Measurements from ENCODE around the gene NEMP2. TPM values are rescaled to one million over a fixed set of nuclear protein-coding genes. Genes with fewer than 3 reads are reported as not detected.
A peak's percentile ranks its signal among the peaks of the same experiment; 100 is the strongest.

The NEMP2 gene
- total RNA-seq, 1 experiment from 2014 or later = 46.0 TPM

DNA sequence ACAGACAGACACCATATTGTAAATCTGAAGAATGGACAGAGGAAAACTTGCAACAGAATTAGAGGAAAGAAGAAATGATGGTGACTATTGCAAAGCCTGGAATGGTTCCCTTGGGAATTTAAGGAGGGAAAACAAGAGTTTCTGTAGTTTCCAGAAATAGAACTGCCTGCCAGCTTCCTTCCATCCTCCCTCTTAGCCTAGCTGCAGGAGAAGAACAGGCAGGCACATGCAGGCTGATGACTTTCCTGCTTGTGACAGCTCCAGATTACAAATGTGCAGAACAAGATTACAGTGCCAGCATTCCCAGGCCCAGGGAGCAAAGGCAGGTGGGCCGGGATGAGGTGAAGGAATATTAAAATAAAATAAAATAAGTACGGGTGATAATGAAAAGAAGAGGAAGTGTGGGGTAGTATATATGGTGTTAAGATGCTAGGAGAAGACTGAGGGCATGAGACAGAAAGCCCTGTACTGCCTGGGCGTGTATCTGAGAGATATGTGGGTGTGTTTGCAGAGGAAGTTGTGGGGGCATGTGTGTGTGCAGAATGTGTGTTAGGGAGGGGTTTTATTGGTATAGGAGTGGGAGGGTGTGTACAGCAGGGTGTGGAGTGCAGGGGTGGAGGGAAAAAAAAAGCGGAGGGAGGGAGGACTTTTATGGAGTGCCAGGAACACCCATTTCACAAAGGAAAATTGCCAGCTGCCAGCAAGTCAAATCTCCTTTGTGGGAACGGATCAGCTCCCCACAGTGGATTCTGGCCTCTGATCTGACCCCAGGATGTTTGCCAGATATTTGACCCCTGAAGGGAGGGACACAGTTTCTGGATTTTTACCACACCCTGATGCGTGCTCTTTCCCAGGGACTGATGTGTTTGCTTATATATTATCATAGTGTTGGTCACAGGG lies 43.9 kb upstream of the NEMP2 start:
- no peaks in the 10 kb centered on the region for H3K27me3 Mint-ChIP-seq (ENCODE audit: insufficient read depth, unreplicated experiment)
- intact Hi-C loops (cut with micrococcal nuclease) = loop anchor here (2.0 kb wide), 2 partner anchors 28 to 44 kb away; partner anchors contain the start of gene NEMP2
- POLR2A ChIA-PET = interaction anchor here (0.6 to 18.0 kb wide), 30 partner anchors 9 to 305 kb away, joined by 3 to 227 read pairs (median 5); partner anchors contain the start of genes NAB1 and NEMP2

DNA sequence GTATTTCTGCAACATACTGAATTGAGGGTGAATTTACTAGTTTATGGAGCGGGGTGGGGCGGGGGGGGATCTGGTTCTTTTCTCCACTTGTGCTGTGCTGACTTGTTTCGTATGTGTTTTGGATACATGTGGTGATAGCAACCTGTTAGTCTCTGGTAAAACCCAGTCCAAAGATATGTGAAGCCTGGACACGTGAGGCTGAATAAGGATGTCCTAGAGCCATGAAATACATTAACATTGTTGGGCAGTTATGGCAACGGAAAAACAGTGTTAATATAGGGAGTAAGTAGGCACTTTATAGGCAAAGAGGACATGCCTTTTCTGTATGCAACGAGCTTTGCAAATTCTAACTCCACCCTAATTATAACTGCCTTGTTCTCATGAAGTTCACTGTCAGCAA lies 42.1 kb upstream of the NEMP2 start:
- intact Hi-C loops (cut with micrococcal nuclease) = no loop called here
- no peak for DNase-seq (ENCODE audit: unreplicated experiment)
- H3K27me3 Mint-ChIP-seq (ENCODE audit: insufficient read depth, unreplicated experiment) = no peaks in the 10 kb centered on the region
- ChIA-PET CTCF (interaction anchor here (1.1 kb wide), 1 partner anchor 86 kb away, joined by 3 read pairs; no protein-coding TSS in a partner anchor), POLR2A (interaction anchor here (7.9 to 18.0 kb wide), 3 partner anchors 17 to 32 kb away, joined by 54 to 227 read pairs (median 96); no protein-coding TSS in a partner anchor)
- no peak overlapping the region for H3K4me3 Mint-ChIP-seq (ENCODE audit: unreplicated experiment)
- H3K9me3 Mint-ChIP-seq (ENCODE audit: unreplicated experiment) = no peaks in the 10 kb centered on the region
- BruUV-seq (replicated peaks) = no TSS peak
- H3K27ac Mint-ChIP-seq (ENCODE audit: low read depth, unreplicated experiment) = peak overlapping the region; percentile 3
- peaks cover 7% of the 10 kb centered on the region for H3K36me3 Mint-ChIP-seq (ENCODE audit: insufficient read depth, unreplicated experiment)
- H3K4me1 Mint-ChIP-seq (ENCODE audit: insufficient read depth, unreplicated experiment) = peaks cover 59% of the 10 kb centered on the region
- TF ChIP-seq, protein P1, sequence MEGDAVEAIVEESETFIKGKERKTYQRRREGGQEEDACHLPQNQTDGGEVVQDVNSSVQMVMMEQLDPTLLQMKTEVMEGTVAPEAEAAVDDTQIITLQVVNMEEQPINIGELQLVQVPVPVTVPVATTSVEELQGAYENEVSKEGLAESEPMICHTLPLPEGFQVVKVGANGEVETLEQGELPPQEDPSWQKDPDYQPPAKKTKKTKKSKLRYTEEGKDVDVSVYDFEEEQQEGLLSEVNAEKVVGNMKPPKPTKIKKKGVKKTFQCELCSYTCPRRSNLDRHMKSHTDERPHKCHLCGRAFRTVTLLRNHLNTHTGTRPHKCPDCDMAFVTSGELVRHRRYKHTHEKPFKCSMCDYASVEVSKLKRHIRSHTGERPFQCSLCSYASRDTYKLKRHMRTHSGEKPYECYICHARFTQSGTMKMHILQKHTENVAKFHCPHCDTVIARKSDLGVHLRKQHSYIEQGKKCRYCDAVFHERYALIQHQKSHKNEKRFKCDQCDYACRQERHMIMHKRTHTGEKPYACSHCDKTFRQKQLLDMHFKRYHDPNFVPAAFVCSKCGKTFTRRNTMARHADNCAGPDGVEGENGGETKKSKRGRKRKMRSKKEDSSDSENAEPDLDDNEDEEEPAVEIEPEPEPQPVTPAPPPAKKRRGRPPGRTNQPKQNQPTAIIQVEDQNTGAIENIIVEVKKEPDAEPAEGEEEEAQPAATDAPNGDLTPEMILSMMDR (IDR thresholded peaks at IDR 0.05; ENCODE audit: unreplicated experiment) = no peak

More for the DNA sequence above, 43.9 kb upstream of the NEMP2 start:
- H3K9me3 Mint-ChIP-seq (ENCODE audit: unreplicated experiment) = no peaks in the 10 kb centered on the region
- TF ChIP-seq, protein P1 (IDR thresholded peaks at IDR 0.05; ENCODE audit: unreplicated experiment) = no peak
- peak overlapping the region; percentile 81 for H3K27ac Mint-ChIP-seq (ENCODE audit: low read depth, unreplicated experiment)
- peaks cover 53% of the 10 kb centered on the region for H3K4me1 Mint-ChIP-seq (ENCODE audit: insufficient read depth, unreplicated experiment)
- H3K36me3 Mint-ChIP-seq (ENCODE audit: insufficient read depth, unreplicated experiment) = peaks cover 7% of the 10 kb centered on the region
- peak overlapping the region; percentile 60 for H3K4me3 Mint-ChIP-seq (ENCODE audit: unreplicated experiment)
- CTCF ChIA-PET = interaction anchor here (0.7 to 1.2 kb wide), 5 partner anchors 33 to 303 kb away, joined by 3 to 4 read pairs (median 3); no protein-coding TSS in a partner anchor
- DNase-seq (ENCODE audit: unreplicated experiment) = peak; percentile 95
- TSS peak; percentile 32 for BruUV-seq (replicated peaks)

DNA sequence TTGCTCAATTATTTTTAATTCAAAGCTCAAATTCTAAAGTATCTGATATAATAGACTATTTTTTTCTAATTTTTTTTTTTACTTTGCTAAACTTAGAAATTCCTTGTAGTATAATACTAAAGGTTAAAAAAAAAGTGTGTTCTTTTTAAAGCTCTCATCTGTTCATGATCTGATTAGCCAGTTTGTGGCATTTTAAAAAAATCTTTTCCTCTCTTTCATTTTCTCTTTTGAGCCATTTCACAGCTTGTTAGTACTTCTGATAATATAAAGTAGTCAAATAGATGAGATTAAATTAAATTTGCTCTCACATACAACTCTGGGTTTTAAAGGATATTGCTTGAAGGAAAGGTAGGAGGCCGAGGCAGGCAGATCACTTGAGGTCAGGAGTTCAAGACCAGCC lies 40.7 kb upstream of the NEMP2 start:
- TF ChIP-seq, protein P1 (IDR thresholded peaks at IDR 0.05; ENCODE audit: unreplicated experiment) = no peak
- CTCF ChIA-PET = interaction anchor here (0.9 to 1.4 kb wide), 3 partner anchors 14 to 21 kb away, joined by 3 to 5 read pairs (median 4); no protein-coding TSS in a partner anchor
- DNase-seq (ENCODE audit: unreplicated experiment) = no peak
- Mint-ChIP-seq H3K36me3 (ENCODE audit: insufficient read depth, unreplicated experiment) (peaks cover 7% of the 10 kb centered on the region), H3K27me3 (ENCODE audit: insufficient read depth, unreplicated experiment) (no peaks in the 10 kb centered on the region), H3K4me1 (ENCODE audit: insufficient read depth, unreplicated experiment) (peaks cover 61% of the 10 kb centered on the region), H3K27ac (ENCODE audit: low read depth, unreplicated experiment) (peak overlapping the region; percentile 66), H3K4me3 (ENCODE audit: unreplicated experiment) (no peak overlapping the region), H3K9me3 (ENCODE audit: unreplicated experiment) (no peaks in the 10 kb centered on the region)
- intact Hi-C loops (cut with micrococcal nuclease) = no loop called here
- POLR2A ChIA-PET = interaction anchor here (1.1 to 18.0 kb wide), 7 partner anchors 19 to 168 kb away, joined by 3 to 227 read pairs (median 18); partner anchors contain the start of gene NAB1
- no TSS peak for BruUV-seq (replicated peaks)

DNA sequence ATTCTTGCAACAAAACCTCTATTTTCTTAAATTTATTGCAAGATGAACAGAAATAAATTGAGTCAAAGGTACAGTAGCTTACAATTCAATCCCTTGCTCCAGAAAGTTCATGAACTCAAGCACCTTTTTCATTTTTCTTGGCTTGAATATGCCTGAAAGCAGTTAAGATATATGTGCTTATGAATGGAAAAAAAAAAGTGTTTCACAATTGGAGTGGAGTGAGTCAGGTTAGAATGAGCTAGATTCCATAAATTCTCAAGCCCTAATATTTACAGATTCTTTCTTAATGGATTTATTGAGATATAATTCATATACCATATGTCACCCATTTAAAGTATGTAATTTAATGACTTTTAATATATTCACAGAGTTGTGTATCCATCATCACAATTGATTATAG lies 39.6 kb upstream of the NEMP2 start:
- TF ChIP-seq, protein P1 (IDR thresholded peaks at IDR 0.05; ENCODE audit: unreplicated experiment) = no peak
- ChIA-PET CTCF (interaction anchor here (1.1 to 1.4 kb wide), 3 partner anchors 13 to 32 kb away, joined by 3 to 4 read pairs (median 3); no protein-coding TSS in a partner anchor), POLR2A (interaction anchor here (0.6 to 18.0 kb wide), 22 partner anchors 9 to 283 kb away, joined by 3 to 227 read pairs (median 4); partner anchors contain the start of gene NAB1)
- Mint-ChIP-seq H3K4me1 (ENCODE audit: insufficient read depth, unreplicated experiment) (peaks cover 54% of the 10 kb centered on the region), H3K36me3 (ENCODE audit: insufficient read depth, unreplicated experiment) (peaks cover 7% of the 10 kb centered on the region), H3K27ac (ENCODE audit: low read depth, unreplicated experiment) (peak overlapping the region; percentile 66), H3K4me3 (ENCODE audit: unreplicated experiment) (no peak overlapping the region), H3K27me3 (ENCODE audit: insufficient read depth, unreplicated experiment) (no peaks in the 10 kb centered on the region), H3K9me3 (ENCODE audit: unreplicated experiment) (no peaks in the 10 kb centered on the region)
- intact Hi-C loops (cut with micrococcal nuclease) = no loop called here
- DNase-seq (ENCODE audit: unreplicated experiment) = peak; percentile 59
- no TSS peak for BruUV-seq (replicated peaks)
